GF-D8 (cell line): Measurements from ENCODE around the gene ABCD4.
"Not testable (repeated sequence)": the region's sequence is repeated elsewhere in the genome, so short reads cannot be mapped to it uniquely, and the experiment has no call there.

Experiments
- DNase-seq: peaks from one replicate; lab custom pipeline; 2025; lab: John Stamatoyannopoulos, UW

ABCD4 gene

DNA sequence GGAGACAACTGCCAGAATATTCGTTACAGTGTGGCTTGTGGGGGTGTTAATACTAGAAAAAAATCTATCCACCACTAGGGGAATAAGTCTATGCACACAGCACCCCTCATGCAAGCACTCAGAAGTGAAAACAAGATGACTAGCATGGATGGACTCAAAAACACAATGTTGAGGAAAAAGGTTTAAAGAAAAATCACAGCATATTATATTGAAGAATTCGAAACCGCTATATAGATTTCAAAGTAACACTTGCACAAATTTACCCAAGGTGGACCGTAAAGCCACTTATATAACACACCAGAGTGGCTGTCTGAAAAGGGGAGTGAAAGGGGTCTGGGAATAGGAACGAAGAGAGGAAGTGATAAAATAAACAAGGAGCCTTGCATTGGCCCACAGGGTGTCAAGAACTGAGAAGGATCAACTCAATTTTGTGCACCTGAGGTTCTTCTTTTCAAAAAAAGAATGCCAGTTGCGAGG, 544 bp downstream of the ABCD4 start:
- DNase-seq, result peak; percentile 18

DNA sequence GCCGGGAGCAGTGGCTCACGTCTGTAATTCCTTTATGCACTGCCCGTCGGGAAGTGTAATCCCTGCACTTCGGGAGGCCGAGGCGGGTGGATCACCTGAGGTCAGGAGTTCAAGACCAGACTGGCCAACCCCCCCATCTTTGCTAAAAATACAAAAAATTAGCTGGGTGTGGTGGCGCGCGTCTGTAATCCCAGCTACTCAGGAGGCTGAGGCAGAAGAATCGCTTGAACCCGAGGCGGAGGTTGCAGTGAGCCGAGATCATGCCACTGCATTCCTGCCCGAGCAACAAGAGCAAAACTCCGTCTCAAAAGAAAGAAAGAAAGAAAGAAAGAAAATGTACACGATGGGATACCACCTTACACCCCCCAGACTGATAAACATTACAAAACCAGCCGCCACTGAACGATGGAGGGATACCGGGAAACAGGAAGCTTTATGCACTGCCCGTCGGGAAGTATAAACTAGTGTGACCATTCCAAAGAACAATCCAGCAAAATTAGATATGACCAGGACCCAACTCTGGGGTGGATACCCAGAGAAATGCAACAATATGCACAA, 1.1 kb downstream of the ABCD4 start:
- DNase-seq, result no peak

DNA sequence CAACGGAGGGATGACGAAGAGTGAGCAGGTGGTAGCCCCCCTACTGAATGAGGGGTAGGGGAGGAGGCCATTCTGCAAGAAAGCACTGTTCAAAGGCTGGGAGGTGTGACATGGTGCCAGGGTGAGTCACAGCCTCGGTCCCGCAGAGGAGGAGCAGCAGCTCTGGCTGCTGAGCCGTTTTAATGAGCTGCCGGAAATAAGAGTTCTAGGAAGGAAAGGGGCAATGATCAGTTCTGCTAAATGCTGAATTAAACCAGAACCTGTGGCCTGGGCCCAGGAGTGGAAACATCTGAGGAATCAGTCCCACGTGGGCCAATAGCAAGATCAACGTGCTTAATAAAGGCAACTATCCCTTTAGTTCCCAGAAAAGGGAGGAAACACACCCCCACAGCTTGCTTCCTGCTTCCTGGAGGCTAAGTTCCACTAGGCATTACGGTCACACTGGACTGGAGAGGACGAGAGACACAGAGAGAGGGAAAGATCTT, 3.6 kb downstream of the ABCD4 start:
- DNase-seq, result peak; percentile 7

DNA sequence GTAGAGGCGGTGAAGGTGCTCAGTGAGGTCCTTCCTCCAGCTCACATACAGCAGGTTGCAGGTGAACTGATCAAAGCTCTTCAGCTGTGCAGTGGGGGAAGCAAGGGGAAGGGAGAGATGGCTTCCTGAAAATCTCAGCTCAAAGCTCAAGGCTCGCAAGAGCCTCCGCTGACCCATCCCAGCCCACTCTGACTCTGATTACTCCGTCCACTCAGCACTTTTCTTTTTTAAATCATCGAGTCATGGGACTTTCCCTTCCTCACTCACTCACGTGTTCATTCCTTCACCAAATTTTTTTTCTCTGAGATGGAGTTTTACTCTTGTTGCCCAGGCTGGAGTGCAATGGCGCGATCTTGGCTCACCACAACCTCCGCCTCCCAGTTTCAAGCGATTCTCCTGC, 4.7 kb downstream of the ABCD4 start:
- no peak for DNase-seq

DNA sequence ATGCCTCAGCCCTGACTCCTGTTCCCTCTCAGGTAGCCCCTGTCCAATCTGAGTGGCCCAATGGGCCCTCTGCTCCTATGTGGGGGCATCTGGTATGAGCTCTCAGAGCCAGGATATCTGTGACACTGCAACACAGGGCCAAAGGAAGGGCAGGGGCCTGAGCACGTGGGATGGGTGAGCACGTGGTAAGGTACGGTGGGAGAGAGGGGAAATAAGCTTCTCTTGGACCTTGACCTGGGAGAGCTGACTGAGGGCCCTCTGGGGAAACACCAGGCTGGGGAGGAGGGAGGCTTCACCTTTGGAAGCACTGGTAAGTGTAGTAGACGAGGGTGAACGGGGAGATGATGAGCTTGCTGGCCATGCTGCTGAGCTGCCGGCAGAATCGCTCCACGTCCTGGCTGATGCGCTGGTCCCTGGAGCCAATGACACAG, 6.7 kb downstream of the ABCD4 start:
- DNase-seq, result no peak

DNA sequence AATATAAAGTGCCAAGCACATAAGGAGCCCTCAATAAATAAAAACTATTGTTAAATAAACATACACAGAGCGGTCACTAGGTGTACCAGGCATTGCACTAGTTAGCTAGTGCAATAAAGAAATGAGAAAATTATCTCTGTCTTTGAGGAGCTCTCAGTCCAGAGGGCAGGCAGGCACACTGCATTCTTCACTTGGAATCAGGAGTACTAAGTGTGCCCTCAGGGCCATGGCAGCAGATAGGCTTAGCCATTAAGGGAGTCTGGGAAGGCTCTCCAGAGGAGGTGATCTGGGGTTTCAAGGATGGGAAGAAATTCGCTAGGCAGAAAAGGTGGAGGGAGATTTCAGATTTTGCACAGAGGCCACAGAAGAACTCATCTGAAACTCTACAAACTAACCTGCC, 9.1 kb downstream of the ABCD4 start:
- no peak for DNase-seq

DNA sequence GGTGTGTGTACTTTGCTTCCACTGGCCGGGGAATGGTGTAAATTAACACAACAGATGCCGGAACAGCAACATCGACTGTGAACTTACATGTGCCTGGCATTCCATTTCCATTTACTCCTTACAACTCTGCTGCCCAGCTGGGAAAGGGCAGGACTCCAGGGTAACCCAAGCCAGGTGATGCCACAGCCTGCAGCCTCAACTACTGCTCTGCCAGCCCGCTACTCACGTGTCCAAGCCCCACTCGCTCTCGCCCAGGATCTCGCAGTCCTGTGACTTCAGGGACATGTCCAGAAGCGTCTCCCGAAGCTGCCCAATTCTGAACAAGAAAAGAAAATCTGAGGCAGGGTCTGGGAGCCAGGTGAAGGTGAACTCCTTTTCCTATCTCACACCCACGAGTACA, 10.7 kb downstream of the ABCD4 start:
- no peak for DNase-seq

DNA sequence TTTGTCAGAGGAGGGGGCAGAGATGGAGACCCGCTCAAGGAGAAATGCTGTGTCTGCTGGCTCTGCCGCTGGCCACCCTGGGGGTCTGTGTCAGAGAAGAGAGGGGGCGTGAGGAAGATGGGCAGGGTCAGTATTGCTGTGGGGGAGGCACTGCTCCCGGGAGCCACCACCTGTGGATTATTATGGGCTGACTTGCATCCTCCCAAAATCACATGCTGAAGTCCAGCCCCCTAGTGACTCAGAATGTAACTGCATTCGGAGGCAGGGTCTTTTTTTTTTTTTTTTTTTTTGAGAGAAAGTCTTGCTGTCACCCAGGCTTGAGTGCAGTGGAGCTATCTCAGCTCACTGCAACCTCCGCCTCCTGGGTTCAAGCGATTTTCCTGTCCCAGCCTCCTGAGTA, 12.3 kb downstream of the ABCD4 start:
- DNase-seq, result no peak

DNA sequence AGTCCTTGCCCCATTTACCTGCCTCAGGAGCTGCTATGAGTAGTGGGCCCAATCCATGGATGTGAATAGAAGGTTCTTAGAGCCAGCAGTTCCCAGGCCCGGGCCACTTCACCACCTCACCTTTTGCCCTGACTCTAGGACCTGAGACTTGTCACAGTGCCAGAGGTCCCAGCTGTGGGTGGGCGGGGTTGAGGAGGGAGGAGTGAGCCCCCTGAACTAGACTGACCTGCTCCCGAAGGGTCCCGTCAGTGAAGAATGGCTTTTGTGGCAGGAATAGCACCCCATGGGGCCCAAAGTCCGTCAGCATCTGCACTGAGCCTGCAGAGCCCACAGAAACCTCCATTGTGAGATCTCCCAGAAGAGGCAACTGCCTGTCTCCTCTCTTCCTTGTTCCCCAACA, 12.9 kb downstream of the ABCD4 start:
- DNase-seq, result no peak

DNA sequence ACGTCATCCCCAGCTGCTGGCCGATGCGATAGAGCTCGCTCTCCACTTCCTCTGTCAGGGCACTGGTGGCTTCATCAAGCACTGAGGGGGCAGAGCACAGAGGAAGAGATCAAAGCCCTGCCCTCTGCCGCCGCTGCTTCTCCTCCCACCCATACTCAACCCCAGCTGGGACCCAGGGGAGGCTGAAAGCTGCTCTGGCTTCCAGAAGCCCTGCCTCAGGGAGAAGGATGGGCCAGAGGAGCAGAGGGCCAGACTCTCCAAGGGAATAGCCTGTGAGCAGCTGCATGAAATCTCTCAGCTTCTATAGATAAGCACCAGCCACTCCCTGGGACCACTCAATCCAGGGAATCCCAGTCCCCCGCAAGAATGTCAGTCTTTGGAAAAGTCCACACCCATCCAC, 16.0 kb downstream of the ABCD4 start:
- no peak for DNase-seq

DNA sequence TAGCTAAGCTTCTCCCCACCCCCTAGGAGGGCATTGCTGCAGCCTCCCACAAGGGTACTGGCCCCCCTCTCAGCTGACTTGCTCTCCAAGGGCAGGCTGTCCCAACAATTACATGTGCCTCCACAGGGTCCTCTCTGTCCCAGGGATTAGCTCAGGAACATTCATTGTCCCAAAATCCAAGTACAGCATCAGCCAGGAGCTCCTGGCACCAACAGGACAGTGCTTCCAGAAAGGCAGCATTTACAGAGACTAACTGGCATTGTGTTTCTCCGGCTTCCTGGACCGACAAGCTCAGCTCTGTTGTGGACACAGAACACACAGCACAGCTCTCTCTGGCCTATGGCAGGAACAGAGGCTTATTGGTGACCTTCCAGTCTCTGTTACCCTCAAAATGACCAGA, 21.7 kb downstream of the ABCD4 start:
- DNase-seq, result no peak

DNA sequence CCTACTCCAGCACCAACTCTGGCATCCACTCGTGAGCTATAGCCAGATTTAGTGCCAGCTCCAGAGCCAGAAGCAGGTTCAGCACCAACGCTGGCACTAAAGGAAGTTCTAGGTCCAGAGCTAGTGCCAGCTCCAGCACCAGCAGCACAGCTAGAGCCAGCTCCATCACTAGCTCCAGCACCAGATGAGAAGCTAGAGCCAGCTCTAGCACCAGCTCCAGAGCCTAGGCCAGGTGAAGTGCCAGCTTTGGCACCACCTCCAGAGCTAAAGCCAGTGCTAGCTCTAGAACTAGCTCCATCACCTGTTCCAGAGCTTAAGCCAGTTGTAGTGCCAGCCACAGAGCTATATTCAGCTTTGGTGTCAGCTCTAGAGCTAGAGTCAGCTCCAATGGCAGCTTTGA, 24.7 kb downstream of the ABCD4 start:
- no peak for DNase-seq

DNA sequence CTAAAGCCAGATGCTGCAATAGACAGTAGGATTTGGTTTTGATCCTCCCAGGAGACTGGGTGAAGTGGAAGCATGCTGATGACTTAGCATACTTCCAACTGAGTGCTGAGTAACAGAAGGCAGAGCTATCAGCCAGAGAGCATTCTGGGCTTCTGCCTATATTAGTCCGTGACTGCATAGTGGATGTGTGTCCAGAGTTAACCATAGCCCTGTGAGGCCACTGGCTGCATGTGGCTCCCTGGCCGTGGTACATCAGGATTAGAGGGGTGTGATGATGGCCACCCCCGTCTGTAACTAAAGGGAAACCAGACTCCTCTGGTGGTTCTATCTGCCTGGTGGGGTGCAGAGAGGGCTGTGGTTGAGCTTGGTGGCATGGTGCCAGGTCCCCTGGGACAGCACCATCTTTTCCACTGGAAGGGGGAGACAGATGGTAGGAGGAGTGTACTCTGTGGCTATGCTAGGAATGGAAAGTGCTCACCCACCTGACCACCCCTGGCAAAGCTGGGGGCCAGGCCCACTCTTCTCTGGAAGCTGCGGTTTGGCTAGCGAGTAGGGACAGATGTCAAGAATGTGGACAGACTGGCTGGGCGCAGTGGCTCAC, 27.4 kb downstream of the ABCD4 start:
- DNase-seq, result no peak

DNA sequence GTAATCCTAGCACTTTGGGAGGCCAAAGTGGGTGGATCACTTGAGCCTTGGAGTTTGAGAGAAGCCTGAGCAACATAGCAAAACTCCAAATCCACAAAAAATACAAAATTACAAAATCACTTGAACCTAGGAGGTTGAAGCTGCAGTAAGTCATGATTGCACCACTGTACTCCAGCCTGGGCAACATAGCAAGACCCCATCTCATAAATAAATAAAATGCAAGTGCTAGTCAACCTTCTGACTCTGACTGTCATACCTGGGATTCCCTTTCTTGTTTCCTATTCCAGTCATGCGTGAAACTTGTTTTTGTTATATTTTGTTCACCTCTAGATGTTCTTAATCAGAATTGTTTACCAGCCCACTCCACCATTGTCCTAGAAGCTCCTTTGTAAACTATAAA, 31.4 kb downstream of the ABCD4 start:
- no peak for DNase-seq

DNA sequence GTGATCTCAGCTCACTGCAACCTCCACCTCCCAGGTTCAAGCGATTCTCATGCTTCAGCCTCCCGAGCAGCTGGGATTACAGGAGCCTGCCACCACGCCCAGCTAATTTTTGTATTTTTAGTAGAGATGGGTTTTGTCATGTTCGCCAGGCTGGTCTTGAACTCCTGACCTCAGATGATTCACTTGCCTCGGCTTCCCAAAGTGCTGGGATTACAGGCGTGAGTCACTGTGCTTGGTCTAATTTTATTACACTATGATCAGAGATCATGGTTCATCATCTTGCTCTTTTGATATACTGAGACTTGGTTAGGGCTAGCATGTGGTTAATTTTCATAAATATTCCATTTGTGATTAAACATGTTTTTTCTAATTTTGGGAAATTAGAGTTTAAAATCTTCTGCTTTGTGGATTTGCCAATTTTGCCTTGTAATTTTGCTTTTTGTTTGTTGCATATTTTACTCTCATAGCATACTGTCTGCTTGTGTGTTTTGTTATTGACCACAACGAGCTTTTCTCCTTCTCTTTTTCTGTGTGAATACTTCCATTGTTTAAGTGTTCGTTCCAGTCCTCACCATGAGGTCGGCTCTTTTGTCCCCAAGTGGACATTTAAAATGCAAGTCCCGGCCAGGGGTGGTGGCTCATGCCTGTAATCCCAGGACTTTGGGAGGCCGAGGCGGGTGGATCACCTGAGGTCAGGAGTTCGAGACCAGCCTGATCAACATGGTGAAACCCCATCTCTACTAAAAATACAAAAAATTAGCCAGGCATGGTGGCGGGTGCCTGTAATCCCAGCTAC, 32.2 kb downstream of the ABCD4 start:
- DNase-seq, result not testable (repeated sequence)

DNA sequence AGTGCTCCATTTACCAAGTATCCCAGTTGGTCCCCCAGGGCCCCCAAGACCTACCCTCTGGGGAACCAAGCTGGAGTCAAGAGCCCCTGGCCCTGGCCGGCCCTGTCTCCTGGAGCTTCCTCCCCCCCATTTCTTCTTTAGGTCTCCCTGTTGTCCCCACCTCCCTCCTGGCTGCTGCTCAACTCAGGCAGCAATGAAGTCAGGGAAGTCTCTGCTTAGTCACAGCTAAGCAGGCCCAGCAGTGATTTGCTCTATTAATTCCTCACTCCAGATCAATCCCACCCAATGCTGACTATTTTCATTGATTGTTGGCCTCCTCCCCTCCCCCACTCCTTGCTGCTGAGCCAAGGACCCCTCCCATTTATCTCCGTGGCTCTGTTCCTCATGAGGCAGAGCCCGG, 35.1 kb downstream of the ABCD4 start:
- DNase-seq, result no peak

DNA sequence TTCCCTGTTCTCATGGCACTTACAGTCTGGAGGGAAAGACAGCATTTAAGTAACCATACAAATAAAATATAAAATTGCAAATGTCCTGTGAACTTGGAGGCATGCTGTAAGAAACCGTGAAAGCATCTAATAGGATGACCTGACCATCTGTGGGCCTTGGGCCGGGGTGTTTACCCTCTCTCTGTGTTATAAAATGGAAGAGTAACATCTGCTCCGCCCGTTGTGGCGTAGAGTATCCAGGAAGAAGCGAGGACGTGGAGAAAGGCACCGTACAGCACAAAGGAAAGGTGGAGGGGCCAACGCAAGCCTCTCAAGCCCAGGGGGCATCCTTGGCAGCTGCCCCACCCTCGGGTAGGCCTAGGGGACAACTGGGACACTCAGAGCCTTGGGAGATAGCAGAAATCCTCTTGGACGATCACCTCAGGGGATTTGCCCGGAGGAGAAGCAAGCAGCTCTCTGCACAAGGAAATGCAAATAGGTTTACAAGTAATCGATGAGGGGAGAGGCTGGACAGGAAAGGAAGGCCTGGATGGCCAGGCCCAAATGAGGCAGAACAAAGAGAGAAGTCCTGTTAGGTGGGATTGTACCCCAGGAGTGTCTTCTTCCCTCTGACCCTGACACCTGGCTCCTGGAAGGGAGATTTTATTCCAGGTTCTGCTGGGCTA, 37.3 kb downstream of the ABCD4 start:
- DNase-seq, result no peak

DNA sequence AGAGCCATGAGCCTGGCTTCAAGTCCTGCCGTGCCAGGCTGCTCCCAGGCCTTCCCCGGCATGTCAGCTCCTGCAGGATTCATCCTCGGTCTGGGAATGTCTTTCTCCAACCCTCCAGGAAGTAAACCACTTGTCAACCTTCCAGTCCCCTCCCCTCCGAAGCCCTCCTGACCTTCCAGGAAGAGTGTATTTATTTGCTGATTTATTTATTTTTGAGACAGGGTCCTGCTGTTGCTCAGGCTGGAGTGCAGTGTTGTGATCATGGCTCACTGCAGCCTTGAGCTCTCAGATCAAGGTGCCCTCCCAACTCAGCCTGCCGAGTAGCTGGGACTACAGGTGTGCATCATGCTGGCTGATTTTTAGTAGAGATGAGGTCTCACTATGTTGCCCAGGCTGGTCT, 38.8 kb downstream of the ABCD4 start:
- DNase-seq, result no peak

DNA sequence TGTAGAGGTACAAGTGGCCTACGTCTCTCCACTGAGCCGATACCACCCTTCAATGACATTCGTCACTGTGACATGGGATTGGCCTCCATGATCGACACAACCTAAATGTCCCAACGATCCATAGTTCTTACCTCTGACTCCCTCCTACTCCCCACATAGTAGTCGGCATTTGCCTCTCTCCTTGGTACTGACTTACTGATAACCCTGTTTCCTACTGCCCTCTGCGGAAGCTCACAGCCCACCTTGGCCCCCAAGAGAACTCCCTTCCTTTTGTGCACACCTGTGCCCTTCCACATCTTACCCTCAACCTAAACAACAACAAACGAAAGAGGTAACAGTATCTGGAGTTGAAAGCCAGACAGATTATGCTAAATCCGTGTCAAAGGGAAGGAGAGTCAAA, 39.6 kb downstream of the ABCD4 start:
- no peak for DNase-seq

DNA sequence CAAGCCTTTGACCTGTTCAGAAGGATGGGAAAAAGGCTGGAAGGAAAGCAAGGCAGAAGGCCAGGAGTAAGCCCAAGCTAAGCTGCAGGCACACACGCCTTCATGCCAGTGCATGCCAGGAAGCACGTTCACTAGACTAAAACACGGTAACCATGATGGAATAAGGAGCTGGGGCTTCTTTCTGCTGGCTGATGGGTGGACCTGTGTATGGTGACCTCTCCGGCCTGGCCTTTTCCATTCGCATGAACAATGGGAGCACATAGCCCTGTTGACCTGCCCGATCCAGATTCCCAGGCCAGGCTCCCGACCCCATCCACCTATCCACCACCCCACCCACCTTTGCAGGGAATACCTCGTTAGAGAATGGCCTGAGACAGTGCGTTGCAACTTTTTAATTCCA, 40.7 kb downstream of the ABCD4 start:
- no peak for DNase-seq

DNA sequence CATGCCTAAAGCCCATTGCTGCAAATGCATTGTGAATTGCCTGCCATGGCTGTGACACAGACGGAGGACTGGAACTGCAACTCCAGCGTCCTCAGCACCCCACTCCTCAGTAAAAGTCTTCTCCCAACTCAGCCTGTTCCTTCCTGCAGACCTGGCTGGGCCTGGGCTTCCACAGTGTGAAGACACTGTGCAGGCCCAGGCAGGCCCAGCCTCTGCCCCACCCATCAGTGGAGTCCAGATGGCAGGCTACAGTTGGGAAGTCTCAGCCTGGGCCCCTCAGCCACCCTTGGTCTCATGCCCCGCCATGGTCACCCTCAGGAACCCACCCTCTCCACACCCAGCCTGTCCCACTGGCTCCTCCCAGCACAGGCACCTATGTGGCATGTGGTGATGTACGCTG, 41.4 kb downstream of the ABCD4 start:
- no peak for DNase-seq

DNA sequence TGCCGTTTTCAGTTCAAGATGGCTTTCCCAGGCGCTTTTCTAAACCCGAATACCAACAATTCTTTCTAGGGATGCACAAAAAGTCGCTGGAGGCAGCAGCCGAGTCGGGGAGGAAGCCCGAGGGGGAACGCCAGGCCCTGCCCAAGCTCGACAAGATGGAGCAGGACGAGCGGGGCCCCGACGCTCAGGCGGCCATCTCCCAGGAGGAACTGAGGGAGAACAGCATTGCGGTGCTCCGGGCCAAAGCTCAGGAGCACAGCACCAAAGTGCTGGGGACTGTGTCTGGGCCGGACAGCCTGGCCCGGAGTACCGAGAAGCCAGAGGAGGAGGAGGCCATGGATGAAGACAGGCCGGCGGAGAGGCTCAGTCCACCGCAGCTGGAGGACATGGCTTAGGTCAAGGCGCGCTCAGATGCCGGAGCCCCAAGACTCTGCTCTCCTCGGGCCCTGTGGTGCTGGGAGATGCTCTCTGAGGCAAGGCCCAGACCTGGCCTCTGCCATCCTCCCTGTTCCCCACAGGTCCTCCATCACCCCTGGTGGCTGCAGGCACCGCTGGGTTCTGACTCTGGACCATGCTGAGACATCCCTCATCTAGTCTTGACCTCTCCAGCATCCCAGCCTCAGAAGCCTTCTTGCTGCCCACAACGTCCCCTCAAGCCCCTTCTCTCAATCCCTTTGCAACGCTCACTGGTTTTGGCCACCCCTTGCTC, 42.1 kb downstream of the ABCD4 start:
- DNase-seq, result no peak
